Omental fat pad (tissue), 4 donors: ENCODE results near the gene TEX2. TPM values are rescaled to one million over a fixed set of nuclear protein-coding genes. Genes with fewer than 3 reads are reported as not detected.
A peak's percentile ranks its signal among the peaks of the same experiment; 100 is the strongest.

Experiments
- ATAC-seq: fragments of 150-250 bp; one replicate; pipeline ENCODE4 v1.9.1; 2016; ENCODE audit warnings: mild to moderate bottlenecking, moderate library complexity; ENCODE audit not compliant: low FRiP score
- DNase-seq: peaks from one replicate; pipeline ENCODE4 v3.0.0-alpha.2; 2019; ENCODE audit warnings: low spot score
- total RNA-seq, 4 donors: library from RNA; depleted of rRNA; stranded (reverse); fragments of >200 nt; gene quantifications; one replicate each; pipeline ENCODE4 v1.1.0, GENCODE V29; 2016
- TF ChIP-seq, protein P1 (sequence below), 3 donors: fragments of 450-650 bp; IDR thresholded peaks; one replicate each; pipeline ENCODE4 v1.5.1; 2016 to 2017; ENCODE audit warnings: antibody characterized with exemption in 3 of 3, mild to moderate bottlenecking in 3 of 3, moderate library complexity in 2 of 3

TEX2 gene
- 100 to 1,000 TPM in 1 of 4 donors, 10 to 100 TPM in 3; 34.8 to 113 (median 85.2) TPM for total RNA-seq

DNA sequence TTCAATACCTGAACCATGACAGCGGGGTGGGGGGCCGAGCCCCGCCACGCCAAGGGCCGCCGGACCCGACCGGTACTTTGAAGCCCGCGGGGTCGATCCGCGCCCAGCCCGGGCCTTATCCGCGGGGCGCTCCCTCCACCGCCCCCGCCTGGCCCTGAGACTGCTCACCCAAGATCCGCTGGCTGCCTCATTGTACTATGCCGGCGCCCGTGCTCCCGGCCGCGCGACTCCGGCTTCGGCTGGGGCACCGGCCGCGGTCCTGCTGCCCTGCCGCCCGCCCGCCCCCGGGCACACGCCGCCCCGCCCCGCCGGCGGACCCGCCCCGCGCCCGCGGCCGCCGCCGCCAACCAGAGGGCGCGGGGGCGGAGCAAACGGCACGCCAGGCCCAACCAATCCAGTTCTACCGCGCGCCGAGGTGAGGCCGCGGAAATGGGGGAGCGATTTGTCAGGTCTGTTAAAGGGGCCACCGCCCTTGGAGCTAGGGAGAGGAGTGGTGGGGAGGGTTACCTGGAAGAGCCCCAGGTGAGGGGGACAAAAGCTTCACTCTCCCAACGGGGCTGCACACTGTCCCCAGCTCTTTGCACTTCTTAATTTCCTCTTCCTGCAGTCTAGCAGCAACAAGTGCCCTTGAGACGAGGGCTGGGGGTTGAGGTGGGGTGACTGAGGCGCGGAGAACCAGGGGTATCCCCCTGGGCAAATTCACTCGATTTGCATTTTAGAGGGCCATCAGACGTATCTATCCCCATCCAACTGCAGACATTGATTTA, at the start of gene TEX2:
TEX2 (minus strand) TSS at position 261 of the 767 bp plus-strand sequence. CDS start 49,043 bp downstream, outside the sequence.
- peak; percentile 95 for ATAC-seq
- TF ChIP-seq, protein P1, sequence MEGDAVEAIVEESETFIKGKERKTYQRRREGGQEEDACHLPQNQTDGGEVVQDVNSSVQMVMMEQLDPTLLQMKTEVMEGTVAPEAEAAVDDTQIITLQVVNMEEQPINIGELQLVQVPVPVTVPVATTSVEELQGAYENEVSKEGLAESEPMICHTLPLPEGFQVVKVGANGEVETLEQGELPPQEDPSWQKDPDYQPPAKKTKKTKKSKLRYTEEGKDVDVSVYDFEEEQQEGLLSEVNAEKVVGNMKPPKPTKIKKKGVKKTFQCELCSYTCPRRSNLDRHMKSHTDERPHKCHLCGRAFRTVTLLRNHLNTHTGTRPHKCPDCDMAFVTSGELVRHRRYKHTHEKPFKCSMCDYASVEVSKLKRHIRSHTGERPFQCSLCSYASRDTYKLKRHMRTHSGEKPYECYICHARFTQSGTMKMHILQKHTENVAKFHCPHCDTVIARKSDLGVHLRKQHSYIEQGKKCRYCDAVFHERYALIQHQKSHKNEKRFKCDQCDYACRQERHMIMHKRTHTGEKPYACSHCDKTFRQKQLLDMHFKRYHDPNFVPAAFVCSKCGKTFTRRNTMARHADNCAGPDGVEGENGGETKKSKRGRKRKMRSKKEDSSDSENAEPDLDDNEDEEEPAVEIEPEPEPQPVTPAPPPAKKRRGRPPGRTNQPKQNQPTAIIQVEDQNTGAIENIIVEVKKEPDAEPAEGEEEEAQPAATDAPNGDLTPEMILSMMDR (IDR thresholded peaks at IDR 0.05), result no peak
- DNase-seq, result peak; percentile 59

DNA sequence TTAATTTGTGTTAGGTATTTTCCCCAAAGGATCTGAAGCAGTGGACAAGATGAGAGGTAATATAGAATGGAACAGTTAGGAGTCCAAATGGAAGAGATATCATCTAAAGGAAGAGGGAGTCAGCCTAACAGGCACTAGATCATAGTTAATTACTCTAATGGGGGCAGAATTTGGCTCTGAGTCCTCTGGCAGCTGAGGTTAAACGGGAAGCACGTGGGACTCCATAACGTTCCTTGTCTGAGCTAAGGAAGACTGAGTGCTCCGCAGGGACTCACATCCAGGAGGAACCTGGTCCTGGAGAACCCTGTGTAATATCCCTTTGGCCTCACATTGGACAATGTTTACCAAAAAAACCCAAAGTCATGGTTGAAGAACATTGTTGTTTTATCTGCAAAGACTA, 46.6 kb upstream of the TEX2 start:
- TF ChIP-seq, protein P1 (IDR thresholded peaks at IDR 0.05), result no peak
- ATAC-seq (no peak), DNase-seq (no peak)

DNA sequence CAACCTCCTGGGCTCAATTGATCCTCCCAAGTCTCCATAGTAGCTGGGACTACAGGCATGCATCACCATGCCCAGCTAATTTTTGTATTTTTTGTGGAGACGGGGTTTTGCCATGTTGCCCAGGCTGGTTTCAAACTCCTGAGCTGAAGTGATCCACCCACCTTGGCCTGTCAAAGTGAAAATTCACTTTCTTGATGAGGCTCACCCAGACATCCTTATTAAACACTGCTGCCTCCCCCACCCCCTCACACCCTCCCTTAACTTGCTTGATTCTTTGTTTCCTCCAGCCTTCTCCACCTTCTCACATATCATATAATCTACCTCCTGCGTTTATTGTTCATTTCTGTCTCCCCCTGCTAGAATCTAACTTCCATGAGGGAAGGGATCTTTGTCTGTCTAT, 46.0 kb upstream of the TEX2 start:
- no peak for DNase-seq

DNA sequence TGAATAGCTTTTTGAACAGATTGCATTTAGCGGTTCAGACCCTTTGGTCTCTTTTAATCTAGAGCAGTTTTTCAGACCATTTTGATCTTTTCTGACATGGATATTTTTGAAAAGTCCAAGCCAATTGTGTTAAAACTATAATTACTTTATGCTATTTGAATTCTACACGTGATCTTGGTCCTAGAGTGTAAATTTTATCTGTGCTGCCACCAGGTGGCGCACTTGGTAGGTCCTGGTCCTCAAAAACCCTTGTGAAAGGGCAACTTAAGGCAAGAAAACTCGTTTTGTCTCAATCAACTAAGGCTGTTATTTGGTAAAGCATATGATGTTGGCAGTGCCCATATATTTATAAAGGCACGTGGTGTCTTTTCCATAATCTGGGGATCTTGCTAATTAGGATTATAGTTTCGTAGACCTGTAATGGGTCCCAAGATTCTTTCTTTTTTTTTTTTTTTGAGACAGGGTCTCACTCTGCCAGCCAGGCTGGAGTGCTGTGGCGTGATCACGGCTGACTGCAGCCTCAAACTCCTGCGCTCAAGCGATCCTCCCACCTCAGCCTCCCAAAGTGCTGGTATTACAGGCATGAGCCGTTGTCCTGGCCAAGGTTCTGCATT, 43.9 kb upstream of the TEX2 start:
- TF ChIP-seq, protein P1 (IDR thresholded peaks at IDR 0.05), result peak in 1 of 3 donors; percentile 63
- DNase-seq, result peak; percentile 56
- ATAC-seq, result no peak

More for the DNA sequence above, 46.0 kb upstream of the TEX2 start:
- no peak for ATAC-seq
- TF ChIP-seq, protein P1 (IDR thresholded peaks at IDR 0.05), result no peak

DNA sequence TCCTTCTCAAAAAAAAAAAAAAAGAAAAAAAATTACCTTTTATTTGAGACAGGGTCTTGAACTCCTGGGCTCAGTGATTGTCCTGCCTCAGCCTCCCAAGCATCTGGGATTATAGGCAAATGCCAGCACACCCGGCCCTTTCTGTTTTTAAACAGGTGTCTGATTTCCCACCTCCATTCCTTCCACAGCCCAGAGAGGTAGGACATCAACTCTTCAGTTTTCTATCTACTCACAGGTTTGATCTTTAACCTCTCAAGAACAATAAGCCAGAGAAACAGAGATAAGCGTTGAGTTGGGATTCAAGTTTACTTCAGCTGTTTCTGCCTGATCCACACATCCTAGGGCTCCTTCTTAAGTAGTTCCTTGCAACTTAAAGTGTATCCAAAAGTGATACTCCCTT, 41.5 kb upstream of the TEX2 start:
- ATAC-seq (no peak), DNase-seq (no peak)
- TF ChIP-seq, protein P1 (IDR thresholded peaks at IDR 0.05), result no peak

DNA sequence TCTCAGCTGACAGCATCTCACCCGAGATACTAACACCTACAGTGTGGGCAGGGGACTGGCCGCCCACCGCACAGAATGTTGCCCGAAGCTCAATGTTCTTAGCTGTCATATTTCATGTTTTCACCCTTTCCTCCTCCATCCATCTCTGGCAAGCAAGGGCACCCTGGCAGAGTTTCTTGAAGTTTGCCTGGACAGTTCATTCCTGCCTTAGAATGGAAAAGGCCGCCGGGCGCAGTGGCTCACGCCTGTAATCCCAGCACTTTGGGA, 37.6 kb upstream of the TEX2 start:
- ATAC-seq (no peak), DNase-seq (no peak)
- TF ChIP-seq, protein P1 (IDR thresholded peaks at IDR 0.05), result no peak
